Fibroblast of skin of abdomen (primary cell): ENCODE data around the gene FILIP1.

Source experiments
- DNase-seq: peaks from one replicate; pipeline ENCODE4 v3.0.0-alpha.2; 2013

The FILIP1 gene

GRCh38 chr6:75495011-75495410, 1.4 kb upstream of the FILIP1 start:
- no peak for DNase-seq

GRCh38 chr6:75494290-75494689, 690 bp upstream of the FILIP1 start:
- DNase-seq: no peak

GRCh38 chr6:75492386-75493153, 1.0 kb downstream of the FILIP1 start:
- no peak for DNase-seq

- no peak for DNase-seq
Measured at GRCh38 chr6:75491291-75491690, 2.3 kb downstream of the FILIP1 start.

DNA sequence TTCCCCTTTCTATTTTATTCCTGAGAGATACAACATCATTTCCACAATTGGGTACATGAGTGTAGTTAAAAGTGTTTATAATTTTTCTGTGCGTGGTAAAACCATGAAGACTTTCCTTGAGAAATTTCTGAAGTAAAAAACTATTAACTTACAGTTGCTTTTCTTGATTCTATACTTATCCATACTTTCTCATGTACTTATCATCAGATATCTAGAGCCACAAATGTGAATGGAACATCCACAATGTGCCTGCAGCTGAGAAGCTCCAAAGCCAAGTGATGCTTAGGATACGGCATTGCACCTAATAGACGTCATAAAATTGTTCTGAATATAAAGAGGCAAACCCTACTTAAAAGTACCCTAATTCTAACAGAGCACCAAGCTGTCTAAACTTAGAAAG, 2.9 kb downstream of the FILIP1 start:
- DNase-seq: no peak

GRCh38 chr6:75489025-75489424, 4.6 kb downstream of the FILIP1 start:
- DNase-seq: peak; percentile 34

DNA sequence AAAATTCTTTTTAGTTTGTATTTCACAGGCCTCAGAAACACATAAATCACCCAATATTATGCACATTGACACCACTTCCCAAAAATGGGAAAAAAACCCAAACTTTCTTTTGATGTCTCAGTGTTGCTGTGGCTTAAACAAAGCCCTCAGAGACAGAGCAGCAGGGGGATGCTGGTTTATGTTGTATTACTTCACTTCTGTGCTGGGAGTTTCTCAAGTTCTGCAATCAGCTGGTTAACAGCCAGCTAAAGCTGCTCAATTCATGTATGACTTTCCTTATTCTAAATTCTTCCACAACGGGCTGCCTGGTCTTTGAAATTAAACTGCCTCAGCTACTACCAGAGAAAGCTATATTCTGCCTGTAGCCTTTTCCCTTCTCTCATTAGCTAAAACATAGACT, 5.6 kb downstream of the FILIP1 start:
- DNase-seq: peak; percentile 77

DNA sequence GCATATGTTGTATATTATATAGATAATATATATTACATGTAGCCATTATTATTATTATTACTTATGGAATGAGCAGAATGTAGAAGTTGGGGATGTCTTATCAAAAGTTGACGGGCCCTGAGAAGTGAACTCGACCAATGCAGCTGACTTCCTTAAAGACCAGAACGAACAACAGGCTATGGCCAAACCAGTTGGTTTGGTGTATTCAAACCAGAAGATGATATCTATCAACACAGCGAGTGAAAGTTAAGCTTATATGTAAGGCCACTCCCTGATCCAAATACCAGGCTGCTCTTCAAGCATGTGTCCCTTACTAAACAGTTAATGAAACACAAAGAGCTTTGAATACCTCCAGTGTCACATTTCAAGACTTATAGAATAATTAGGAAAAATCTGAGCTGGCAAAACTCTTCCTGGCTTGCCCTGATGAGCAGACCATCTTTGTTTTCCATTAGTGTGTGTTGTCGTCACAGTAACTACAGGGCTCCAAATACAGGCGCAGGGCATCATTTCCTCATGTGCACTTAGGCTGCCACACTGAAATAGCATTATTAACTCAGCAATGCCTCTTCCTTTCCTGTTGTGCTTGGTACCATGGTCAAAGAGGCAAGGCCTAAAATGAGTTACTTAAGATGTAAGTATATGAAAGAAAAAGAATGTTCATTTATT, 6.6 kb downstream of the FILIP1 start:
- no peak for DNase-seq

- no peak for DNase-seq
Measured at GRCh38 chr6:75484535-75484934, 9.1 kb downstream of the FILIP1 start.

GRCh38 chr6:75483136-75483952, 10.3 kb downstream of the FILIP1 start:
- no peak for DNase-seq

- DNase-seq: peak; percentile 82
Measured at GRCh38 chr6:75481936-75482593, 11.5 kb downstream of the FILIP1 start.

- DNase-seq: peak; percentile 53
Measured at GRCh38 chr6:75481394-75481793, 12.2 kb downstream of the FILIP1 start.

GRCh38 chr6:75480425-75480824, 13.2 kb downstream of the FILIP1 start:
- peak; percentile 57 for DNase-seq

- DNase-seq: no peak
Measured at GRCh38 chr6:75479712-75480111, 13.9 kb downstream of the FILIP1 start.

- DNase-seq: no peak
Measured at GRCh38 chr6:75478929-75479328, 14.7 kb downstream of the FILIP1 start.

DNA sequence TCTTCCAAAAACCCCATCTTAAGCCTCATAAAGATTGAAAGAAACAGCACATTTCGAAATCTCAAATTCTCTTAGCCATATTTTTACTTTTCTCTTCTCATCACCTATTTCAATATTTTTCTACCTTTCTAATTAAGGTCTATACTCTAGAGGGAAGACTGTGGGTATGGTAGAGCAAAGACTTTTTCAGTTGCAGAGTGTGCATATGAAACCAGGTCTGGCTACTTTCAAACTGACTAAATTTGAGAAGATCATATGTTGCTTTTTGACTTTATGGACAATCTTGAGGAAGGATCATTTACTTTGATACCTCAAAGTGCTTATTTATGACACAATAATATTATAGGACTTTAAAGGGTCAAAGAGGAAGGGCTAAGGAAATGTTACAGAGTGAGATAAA, 20.7 kb downstream of the FILIP1 start:
- DNase-seq: no peak

DNA sequence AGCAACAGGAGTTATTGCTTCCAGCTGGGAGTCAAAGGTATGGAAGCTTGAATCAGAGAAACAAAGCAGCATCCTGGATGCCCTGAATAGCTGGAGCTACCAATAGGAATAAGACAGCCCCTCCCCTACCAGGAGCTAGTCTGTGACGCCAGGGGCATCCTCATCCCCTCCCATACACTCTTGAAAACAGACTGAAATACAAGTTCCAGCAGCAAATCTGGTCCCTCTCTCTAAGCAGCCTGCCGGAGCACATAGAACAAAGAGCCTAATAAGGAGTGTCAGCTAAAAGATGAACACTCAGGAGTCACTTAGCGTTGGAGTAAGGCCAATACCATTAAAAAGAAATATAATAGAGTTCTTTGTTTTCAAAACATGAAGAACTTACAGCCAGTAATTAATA, 25.6 kb downstream of the FILIP1 start:
- DNase-seq: no peak

DNA sequence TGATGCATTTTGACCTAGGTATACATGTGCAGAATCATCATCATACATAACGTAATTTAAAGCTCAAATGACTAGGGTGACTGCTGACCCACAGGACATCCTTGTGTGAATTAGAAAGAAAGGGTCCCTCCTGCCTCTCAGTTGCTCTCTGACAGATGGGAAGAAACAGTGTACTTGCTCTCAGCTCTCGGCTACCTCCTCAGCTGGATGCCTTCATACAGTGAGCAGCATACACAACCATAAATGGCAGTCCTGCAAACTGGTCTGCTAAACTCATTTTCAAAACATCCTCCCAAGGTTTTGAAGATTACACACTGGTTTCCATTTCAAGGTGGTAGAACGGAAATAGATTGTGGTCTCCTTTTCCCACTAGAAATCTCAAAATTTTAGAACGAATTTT, 26.3 kb downstream of the FILIP1 start:
- no peak for DNase-seq

DNA sequence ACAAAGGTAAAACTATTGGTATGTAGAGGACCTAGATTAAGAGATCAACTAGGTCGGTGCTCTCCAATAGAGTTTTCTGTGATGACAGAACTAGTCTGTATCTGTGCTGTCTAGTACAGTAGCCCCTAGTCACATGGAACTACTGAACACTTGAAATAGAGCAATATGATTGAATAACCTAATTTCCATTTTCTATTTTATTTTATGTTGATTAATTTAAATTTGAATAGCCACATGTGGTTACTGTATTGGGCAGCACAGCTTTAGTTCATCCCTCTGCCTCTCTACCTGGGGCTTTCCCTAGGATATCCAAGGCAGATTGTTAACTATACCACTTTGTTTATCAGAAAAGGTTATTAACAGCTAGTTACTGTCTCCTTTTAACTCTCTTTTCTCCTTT, 27.0 kb downstream of the FILIP1 start:
- no peak for DNase-seq

- no peak for DNase-seq
Measured at GRCh38 chr6:75463908-75464307, 29.7 kb downstream of the FILIP1 start.

GRCh38 chr6:75463061-75463460, 30.5 kb downstream of the FILIP1 start:
- DNase-seq: no peak

DNA sequence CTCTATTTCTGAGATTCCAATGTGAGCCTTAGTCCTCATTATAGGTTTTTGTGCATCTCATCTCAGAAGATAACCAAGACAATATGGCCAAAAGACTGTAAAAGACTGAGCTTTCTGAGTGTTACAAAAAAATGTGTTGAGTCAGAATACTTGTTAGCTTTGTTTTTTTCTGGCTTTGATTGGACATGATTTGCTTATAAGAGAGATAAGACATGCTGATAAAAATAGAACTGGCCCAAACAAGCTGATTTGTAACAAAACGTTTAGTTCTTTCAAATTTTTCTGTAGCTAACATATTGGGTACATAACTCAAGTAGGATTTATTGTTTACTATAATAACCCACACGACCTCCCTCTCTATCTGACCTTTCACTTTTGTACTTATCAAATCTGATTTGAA, 32.9 kb downstream of the FILIP1 start:
- DNase-seq: peak; percentile 10

GRCh38 chr6:75458895-75459294, 34.7 kb downstream of the FILIP1 start:
- peak; percentile 53 for DNase-seq
